Ascending aorta (tissue), 2 donors: ENCODE data around the gene LRIT3. TPM values are rescaled to one million over a fixed set of nuclear protein-coding genes. Genes with fewer than 3 reads are reported as not detected.

Source experiments
- DNase-seq, 2 donors: peaks; one replicate each; pipeline ENCODE4 v3.0.0-alpha.2; 2019; ENCODE audit warnings: low spot score in 2 of 2
- H3K27ac ChIP-seq, 2 donors: fragments of 200-600 bp; sonication (generic); one replicate each; pipeline ENCODE4 v1.5.1; 2016 to 2017; ENCODE audit warnings: mild to moderate bottlenecking in 1 of 2
- H3K27me3 ChIP-seq: fragments of 200-600 bp; sonication (generic); one replicate; pipeline ENCODE4 v1.5.1; 2017
- H3K36me3 ChIP-seq, 2 donors: fragments of 200-600 bp; sonication (generic); one replicate each; pipeline ENCODE4 v1.5.1; 2016
- H3K4me1 ChIP-seq, 2 donors: fragments of 200-600 bp; sonication (generic); one replicate each; pipeline ENCODE4 v1.5.1; 2016 to 2017; ENCODE audit warnings: mild to moderate bottlenecking in 1 of 2
- H3K4me3 ChIP-seq, 2 donors: fragments of 200-600 bp; sonication (generic); one replicate each; pipeline ENCODE4 v1.5.1; 2016 to 2017; ENCODE audit warnings: mild to moderate bottlenecking in 1 of 2
- H3K9me3 ChIP-seq, 2 donors: fragments of 200-600 bp; sonication (generic); one replicate each; pipeline ENCODE4 v1.5.1; 2016
- CTCF ChIP-seq, 3 experiments: fragments of 200-600 bp in 2 of 3; fragments of 450-650 bp in 1 of 3; sonication (generic) in 2 of 3; IDR thresholded peaks; one replicate each; pipeline ENCODE4 v1.5.1; 2016 to 2019; ENCODE audit warnings: antibody characterized with exemption in 3 of 3, mild to moderate bottlenecking in 1 of 3, moderate library complexity in 1 of 3
- intact Hi-C: fragments of 100-400 bp; cut with DNase I; formaldehyde crosslinking; loops from one replicate; pipeline ENCODE4 v1.15.1; 2023
- total RNA-seq: library from RNA; depleted of rRNA; stranded (reverse); fragments of >200 nt; gene quantifications from one replicate; pipeline ENCODE4 v1.1.0, GENCODE V29; 2016

The LRIT3 gene
- total RNA-seq, 1 donor from 2014 or later = not detected

- intact Hi-C loops = no loop called here
- no peaks in the 10 kb centered on the region for H3K36me3 ChIP-seq
- no peak overlapping the region for H3K27ac ChIP-seq
- no peaks in the 10 kb centered on the region for H3K4me1 ChIP-seq
- no peaks in the 10 kb centered on the region for H3K9me3 ChIP-seq
- H3K27me3 ChIP-seq = no peaks in the 10 kb centered on the region
- no peak overlapping the region for H3K4me3 ChIP-seq
- DNase-seq = no peak
- no peak for TF ChIP-seq CTCF (IDR thresholded peaks at IDR 0.05)
Observed at GRCh38 chr4:109878355-109878754, 30.4 kb downstream of the LRIT3 start.

- intact Hi-C loops = no loop called here
- Histone ChIP-seq H3K4me3 (no peak overlapping the region), H3K27ac (no peak overlapping the region), H3K36me3 (no peaks in the 10 kb centered on the region), H3K27me3 (no peaks in the 10 kb centered on the region), H3K4me1 (no peaks in the 10 kb centered on the region), H3K9me3 (no peaks in the 10 kb centered on the region)
- no peak for DNase-seq
- no peak for TF ChIP-seq CTCF (IDR thresholded peaks at IDR 0.05)
Observed at GRCh38 chr4:109879081-109879480, 31.2 kb downstream of the LRIT3 start.

GRCh38 chr4:109879636-109880314 lies 31.9 kb downstream of the LRIT3 start:
- H3K4me3 ChIP-seq = no peak overlapping the region
- H3K27ac ChIP-seq = no peak overlapping the region
- H3K36me3 ChIP-seq = no peaks in the 10 kb centered on the region
- H3K27me3 ChIP-seq = no peaks in the 10 kb centered on the region
- H3K4me1 ChIP-seq = no peaks in the 10 kb centered on the region
- no peak for TF ChIP-seq CTCF (IDR thresholded peaks at IDR 0.05)
- H3K9me3 ChIP-seq = no peaks in the 10 kb centered on the region
- DNase-seq = no peak
- intact Hi-C loops = no loop called here

GRCh38 chr4:109886303-109886702 lies 38.4 kb downstream of the LRIT3 start:
- Histone ChIP-seq H3K27me3 (no peaks in the 10 kb centered on the region), H3K27ac (no peak overlapping the region), H3K36me3 (no peaks in the 10 kb centered on the region), H3K9me3 (no peaks in the 10 kb centered on the region), H3K4me3 (no peak overlapping the region), H3K4me1 (no peaks in the 10 kb centered on the region)
- no peak for DNase-seq
- TF ChIP-seq CTCF (IDR thresholded peaks at IDR 0.05) = no peak
- intact Hi-C loops = no loop called here

GRCh38 chr4:109887071-109887470 lies 39.2 kb downstream of the LRIT3 start:
- TF ChIP-seq CTCF (IDR thresholded peaks at IDR 0.05) = no peak
- intact Hi-C loops = no loop called here
- Histone ChIP-seq H3K36me3 (no peaks in the 10 kb centered on the region), H3K27ac (no peak overlapping the region), H3K4me1 (no peaks in the 10 kb centered on the region), H3K4me3 (no peak overlapping the region), H3K27me3 (no peaks in the 10 kb centered on the region), H3K9me3 (no peaks in the 10 kb centered on the region)
- DNase-seq = no peak

GRCh38 chr4:109890076-109890475 lies 42.2 kb downstream of the LRIT3 start:
- Histone ChIP-seq H3K4me1 (no peaks in the 10 kb centered on the region), H3K4me3 (no peak overlapping the region), H3K27me3 (no peaks in the 10 kb centered on the region), H3K27ac (no peak overlapping the region), H3K36me3 (no peaks in the 10 kb centered on the region), H3K9me3 (no peaks in the 10 kb centered on the region)
- no peak for TF ChIP-seq CTCF (IDR thresholded peaks at IDR 0.05)
- DNase-seq = no peak
- intact Hi-C loops = no loop called here
